Calu3 (cell line): ENCODE results near the gene SNX32. TPM values are rescaled to one million over a fixed set of nuclear protein-coding genes. Genes with fewer than 3 reads are reported as not detected.
A peak's percentile ranks its signal among the peaks of the same experiment; 100 is the strongest.

ENCODE experiments used
- BruUV-seq: library from RNA; stranded (reverse); fragments of 400-500 nt; replicated peaks from 2 replicates; lab custom pipeline; 2021; lab: Mats Ljungman, UMichigan
- CTCF ChIA-PET: fragments of 300-600 bp; sonication (Branson Sonifier 250); formaldehyde crosslinking; loops from one replicate; lab custom pipeline; 2022; ENCODE audit warnings: antibody characterized with exemption; lab: Charles Lee
- DNase-seq: peaks from one replicate; pipeline ENCODE4 v3.0.0; 2022
- H3K27ac Mint-ChIP-seq: one replicate; pipeline ENCODE4 v1.8.0; 2022; ENCODE audit warnings: mixed read lengths; ENCODE audit not compliant: unreplicated experiment
- H3K27me3 Mint-ChIP-seq: one replicate; pipeline ENCODE4 v1.8.0; 2022; ENCODE audit warnings: mixed read lengths; ENCODE audit not compliant: unreplicated experiment
- H3K36me3 Mint-ChIP-seq: one replicate; pipeline ENCODE4 v1.8.0; 2022; ENCODE audit warnings: mild to moderate bottlenecking, moderate library complexity, mixed read lengths; ENCODE audit not compliant: insufficient read depth, unreplicated experiment
- H3K4me1 Mint-ChIP-seq: one replicate; pipeline ENCODE4 v1.8.0; 2022; ENCODE audit warnings: mild to moderate bottlenecking, low read depth, mixed read lengths; ENCODE audit not compliant: unreplicated experiment
- H3K4me3 Mint-ChIP-seq: one replicate; pipeline ENCODE4 v1.8.0; 2022; ENCODE audit warnings: mild to moderate bottlenecking, low read depth, moderate library complexity, mixed read lengths; ENCODE audit not compliant: unreplicated experiment
- H3K9me3 Mint-ChIP-seq: one replicate; pipeline ENCODE4 v1.8.0; 2022; ENCODE audit warnings: low read depth, mixed read lengths; ENCODE audit not compliant: unreplicated experiment
- CTCF ChIP-seq: fragments of 200-600 bp; IDR thresholded peaks from one replicate; pipeline ENCODE4 v1.8.0; 2022; ENCODE audit warnings: antibody characterized with exemption; ENCODE audit not compliant: unreplicated experiment
- intact Hi-C: fragments of 100-400 bp; cut with micrococcal nuclease; formaldehyde crosslinking; loops from one replicate; pipeline ENCODE4 v1.10.0; 2022; ENCODE audit not compliant: unreplicated experiment
- total RNA-seq: library from RNA; stranded (reverse); gene quantifications from 2 replicates; pipeline ENCODE4 v1.2.3, GENCODE V29; 2022

SNX32 gene
- total RNA-seq, 1 experiment from 2014 or later: not detected

- H3K27me3 Mint-ChIP-seq: no peaks in the 10 kb centered on the region
- TF ChIP-seq CTCF: no peak
- H3K4me1 Mint-ChIP-seq: peaks cover 57% of the 10 kb centered on the region
- peak overlapping the region; percentile 84 for H3K4me3 Mint-ChIP-seq
- no peak for DNase-seq
- H3K27ac Mint-ChIP-seq: peak overlapping the region; percentile 97
- intact Hi-C loops: no loop called here
- peaks cover 90% of the 10 kb centered on the region for H3K36me3 Mint-ChIP-seq
- BruUV-seq: TSS peak; percentile 27
- CTCF ChIA-PET: interaction anchor here (0.7 to 1.3 kb wide), 5 partner anchors 8 to 52 kb away, joined by 3 to 6 read pairs (median 4); partner anchors contain the start of gene CCDC85B
- H3K9me3 Mint-ChIP-seq: no peaks in the 10 kb centered on the region
Measured at GRCh38 chr11:65898656-65899355, 65.0 kb downstream of the SNX32 start.

- CTCF ChIA-PET: interaction anchor here (1.0 to 1.3 kb wide), 3 partner anchors 8 to 16 kb away, joined by 4 to 6 read pairs (median 4); partner anchors contain the start of gene CCDC85B
- Mint-ChIP-seq H3K36me3 (peaks cover 82% of the 10 kb centered on the region), H3K9me3 (no peaks in the 10 kb centered on the region), H3K4me1 (peaks cover 64% of the 10 kb centered on the region), H3K27me3 (no peaks in the 10 kb centered on the region), H3K4me3 (peak overlapping the region; percentile 84), H3K27ac (peak overlapping the region; percentile 97)
- BruUV-seq: no TSS peak
- peak; percentile 87 for DNase-seq
- no peak for TF ChIP-seq CTCF
- intact Hi-C loops: no loop called here
Measured at GRCh38 chr11:65899356-65900124, 65.8 kb downstream of the SNX32 start.

GRCh38 chr11:65900125-65900898 lies 66.5 kb downstream of the SNX32 start, which contains the start of gene FOSL1:
Gene FOSL1 (minus strand): TSS chr11:65900388. CDS start chr11:65900339, 49 bp downstream.
- no TSS peak for BruUV-seq
- no peaks in the 10 kb centered on the region for H3K27me3 Mint-ChIP-seq

More at GRCh38 chr11:65900125-65900898, 66.5 kb downstream of the SNX32 start, which contains the start of gene FOSL1:
- H3K27ac Mint-ChIP-seq: peak within 1 kb of the TSS; percentile 97
- H3K9me3 Mint-ChIP-seq: no peaks in the 10 kb centered on the region
- CTCF ChIA-PET: interaction anchor here (1.0 to 1.9 kb wide), 4 partner anchors 9 to 15 kb away, joined by 3 to 5 read pairs (median 4); partner anchors contain the start of gene FIBP
- intact Hi-C loops: no loop called here
- DNase-seq: peak; percentile 99
- TF ChIP-seq CTCF: no peak
- peaks cover 62% of the 10 kb centered on the region for H3K4me1 Mint-ChIP-seq
- peaks cover 75% of the 10 kb centered on the region for H3K36me3 Mint-ChIP-seq
- H3K4me3 Mint-ChIP-seq: peak within 1 kb of the TSS; percentile 84
